ENCODE measurements around the gene PLVAP.

- TF ChIP-seq, protein P1, sequence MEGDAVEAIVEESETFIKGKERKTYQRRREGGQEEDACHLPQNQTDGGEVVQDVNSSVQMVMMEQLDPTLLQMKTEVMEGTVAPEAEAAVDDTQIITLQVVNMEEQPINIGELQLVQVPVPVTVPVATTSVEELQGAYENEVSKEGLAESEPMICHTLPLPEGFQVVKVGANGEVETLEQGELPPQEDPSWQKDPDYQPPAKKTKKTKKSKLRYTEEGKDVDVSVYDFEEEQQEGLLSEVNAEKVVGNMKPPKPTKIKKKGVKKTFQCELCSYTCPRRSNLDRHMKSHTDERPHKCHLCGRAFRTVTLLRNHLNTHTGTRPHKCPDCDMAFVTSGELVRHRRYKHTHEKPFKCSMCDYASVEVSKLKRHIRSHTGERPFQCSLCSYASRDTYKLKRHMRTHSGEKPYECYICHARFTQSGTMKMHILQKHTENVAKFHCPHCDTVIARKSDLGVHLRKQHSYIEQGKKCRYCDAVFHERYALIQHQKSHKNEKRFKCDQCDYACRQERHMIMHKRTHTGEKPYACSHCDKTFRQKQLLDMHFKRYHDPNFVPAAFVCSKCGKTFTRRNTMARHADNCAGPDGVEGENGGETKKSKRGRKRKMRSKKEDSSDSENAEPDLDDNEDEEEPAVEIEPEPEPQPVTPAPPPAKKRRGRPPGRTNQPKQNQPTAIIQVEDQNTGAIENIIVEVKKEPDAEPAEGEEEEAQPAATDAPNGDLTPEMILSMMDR (IDR thresholded peaks at IDR 0.05) = no peak
- TF ChIP-seq POLR2A (IDR thresholded peaks at IDR 0.05) = no peak
These were observed 29.8 kb downstream of the PLVAP start for GRCh38 chr19:17347361-17347760.

Data from Peyer's patch (tissue), 4 donors.